ENCODE data around the gene ADAMTS1. TPM values are rescaled to one million over a fixed set of nuclear protein-coding genes. Genes with fewer than 3 reads are reported as not detected.

The ADAMTS1 gene
- total RNA-seq, 1 experiment from 2014 or later: 17.8 TPM

GRCh38 chr21:26852423-26852822 is 7.2 kb upstream of the ADAMTS1 start:
- Histone ChIP-seq H2BK5ac (ENCODE audit: insufficient read length, low read length) (no peak overlapping the region), H2BK12ac (ENCODE audit: insufficient read length, low read depth, low read length) (no peak overlapping the region), H2BK120ac (ENCODE audit: low read depth, low read length, poor library complexity, severe bottlenecking) (no peak overlapping the region), H3K27me3 (ENCODE audit: insufficient read depth, low read length) (no peaks in the 10 kb centered on the region), H2AK5ac (ENCODE audit: insufficient read length, low read length) (no peak overlapping the region), H2AFZ (ENCODE audit: low read length) (no peak overlapping the region), H4K91ac (ENCODE audit: insufficient read length, low read depth, low read length) (no peak overlapping the region), H3K14ac (ENCODE audit: insufficient read depth, low read length) (no peak overlapping the region), H3K4ac (ENCODE audit: low read depth, low read length) (no peak overlapping the region), H3K27ac (ENCODE audit: insufficient read length, low read depth, low read length) (no peak overlapping the region), H3K9ac (ENCODE audit: extremely low read depth, insufficient read length, low read length) (no peak overlapping the region), H3K4me1 (ENCODE audit: insufficient read depth, low read length) (peaks cover 9% of the 10 kb centered on the region; the same call in 1 of the 2 replicates), H4K20me1 (ENCODE audit: control insufficient read depth, insufficient read depth, insufficient read length) (no peaks in the 10 kb centered on the region), H3K79me1 (ENCODE audit: insufficient read depth, low read depth, low read length, poor library complexity, severe bottlenecking) (no peaks in the 10 kb centered on the region), H4K5ac (ENCODE audit: insufficient read length, low read depth, low read length) (no peak overlapping the region), H3K18ac (ENCODE audit: insufficient read length, low read depth, low read length) (no peak overlapping the region), H3K23ac (ENCODE audit: insufficient read length, low read depth, low read length) (no peak overlapping the region), H3K56ac (ENCODE audit: insufficient read length, low read depth, low read length) (no peak overlapping the region), H3K79me2 (ENCODE audit: insufficient read depth, low read length) (no peaks in the 10 kb centered on the region), H2BK20ac (ENCODE audit: low read depth, low read length, poor library complexity, severe bottlenecking) (no peak overlapping the region), H3K9me3 (ENCODE audit: control insufficient read depth, low read depth, low read length) (no peaks in the 10 kb centered on the region), H3T11ph (ENCODE audit: low read length) (no peak overlapping the region), H2BK15ac (ENCODE audit: low read depth, low read length) (no peak overlapping the region), H3K23me2 (ENCODE audit: insufficient read length, low read depth, low read length, poor library complexity, severe bottlenecking) (no peaks in the 10 kb centered on the region), H4K8ac (replicated peaks; ENCODE audit: insufficient read length, low read depth, low read length) (no peak overlapping the region), H3K4me2 (ENCODE audit: insufficient read depth, insufficient read length, low read length) (no peak overlapping the region)
- H3K4me1 Mint-ChIP-seq: peaks cover 41 to 48% of the 10 kb centered on the region in 2 experiments
- no CpG with 5 or more reads among the region's 3 CpGs for WGBS (ENCODE audit: extremely low coverage, insufficient read length, low lambda C conversion rate)
- no peak overlapping the region for H3K4me3 Mint-ChIP-seq
- H3K27me3 Mint-ChIP-seq (ENCODE audit: low read depth): peaks cover 7% of the 10 kb centered on the region
- no peaks in the 10 kb centered on the region; a peak in 2 of 5 replicates for H3K9me3 Mint-ChIP-seq
- DNase-seq: no peak
- no peaks in the 10 kb centered on the region for H3K36me3 Mint-ChIP-seq (ENCODE audit: insufficient read depth in 1 of 3, low read depth in 3 of 3)
- peak overlapping the region in 1 of 3 experiments; percentile 82; a peak in 2 of 7 replicates for H3K27ac Mint-ChIP-seq
- no peak for TF ChIP-seq CTCF (conservative IDR thresholded peaks at IDR 0.05)
